Measurements from ENCODE around the gene PIP5K1B. TPM values are rescaled to one million over a fixed set of nuclear protein-coding genes. Genes with fewer than 3 reads are reported as not detected.

PIP5K1B gene
- total and polyA plus RNA-seq, 4 donors: 0.09 to 30.9 (median 0.29) TPM

- H3K27me3 ChIP-seq (ENCODE audit: control insufficient read depth in 4 of 4, insufficient read depth in 4 of 4, low read length in 3 of 4): peaks cover 0 to 4% (median 0%) of the 10 kb centered on the region in 4 donors
- DNase-seq (ENCODE audit: low spot score): no peak
- H3K9ac ChIP-seq (ENCODE audit: low read depth in 1 of 2, low read length in 2 of 2): no peak overlapping the region
- H3K4me1 ChIP-seq (ENCODE audit: control insufficient read depth in 4 of 4, insufficient read depth in 4 of 4, low read length in 3 of 4): no peaks in the 10 kb centered on the region
- TF ChIP-seq FOXA1 (IDR thresholded peaks at IDR 0.05) (no peak), ZBTB33 (IDR thresholded peaks at IDR 0.05) (no peak)
- no peaks in the 10 kb centered on the region for H3K9me3 ChIP-seq (ENCODE audit: control insufficient read depth in 4 of 4, low read length in 3 of 4)
- no peaks in the 10 kb centered on the region for H3K36me3 ChIP-seq (ENCODE audit: control insufficient read depth in 4 of 4, insufficient read depth in 3 of 4, low read depth in 1 of 4, low read length in 3 of 4)
- H3K27ac ChIP-seq (ENCODE audit: low read depth in 1 of 2, low read length in 2 of 2): no peak overlapping the region
- WGBS: 63% methylated on average over 4 of the region's 4 CpGs
- H3K4me3 ChIP-seq (ENCODE audit: low read depth in 1 of 3, low read length in 3 of 3): no peak overlapping the region
Observed at GRCh38 chr9:68950188-68950587, 245.1 kb downstream of the PIP5K1B start.

- TF ChIP-seq CTCF (IDR thresholded peaks at IDR 0.05; ENCODE audit: low read depth, low read length, missing input control) (no peak), HNF4G (IDR thresholded peaks at IDR 0.05) (no peak), ATF3 (IDR thresholded peaks at IDR 0.05) (no peak), YY1 (IDR thresholded peaks at IDR 0.05) (no peak), JUND (IDR thresholded peaks at IDR 0.05) (no peak), GABPA (IDR thresholded peaks at IDR 0.05 in 1 of 2, conservative IDR thresholded peaks at IDR 0.05 in 1 of 2) (no peak), FOXA2 (IDR thresholded peaks at IDR 0.05) (no peak), FOXA1 (IDR thresholded peaks at IDR 0.05) (no peak), REST (IDR thresholded peaks at IDR 0.05) (no peak), MAX (IDR thresholded peaks at IDR 0.05) (no peak), NR2F2 (IDR thresholded peaks at IDR 0.05) (no peak), SP1 (IDR thresholded peaks at IDR 0.05) (no peak), ZBTB33 (IDR thresholded peaks at IDR 0.05) (no peak), RAD21 (IDR thresholded peaks at IDR 0.05) (no peak)
- no peaks in the 10 kb centered on the region for H3K9me3 ChIP-seq (ENCODE audit: control insufficient read depth in 4 of 4, low read length in 3 of 4)
- H3K36me3 ChIP-seq (ENCODE audit: control insufficient read depth in 4 of 4, insufficient read depth in 3 of 4, low read depth in 1 of 4, low read length in 3 of 4): no peaks in the 10 kb centered on the region
- H3K4me3 ChIP-seq (ENCODE audit: low read depth in 1 of 3, low read length in 3 of 3): no peak overlapping the region
- no peak for DNase-seq (ENCODE audit: low spot score)
- no peak overlapping the region for H3K9ac ChIP-seq (ENCODE audit: low read depth in 1 of 2, low read length in 2 of 2)
- H3K27ac ChIP-seq (ENCODE audit: low read depth in 1 of 2, low read length in 2 of 2): no peak overlapping the region
- peaks cover 0 to 4% (median 0%) of the 10 kb centered on the region in 4 donors for H3K27me3 ChIP-seq (ENCODE audit: control insufficient read depth in 4 of 4, insufficient read depth in 4 of 4, low read length in 3 of 4)
- 84% methylated on average over 2 of the region's 2 CpGs for WGBS
- H3K4me1 ChIP-seq (ENCODE audit: control insufficient read depth in 4 of 4, insufficient read depth in 4 of 4, low read length in 3 of 4): no peaks in the 10 kb centered on the region
Observed at GRCh38 chr9:68950689-68951088, 245.6 kb downstream of the PIP5K1B start.
